GM13977 (cell line): ENCODE data around the gene PRKCB.

Experiments
- DNase-seq: peaks from one replicate; pipeline ENCODE4 v3.0.0; 2012; ENCODE audit warnings: low spot score
- CTCF ChIP-seq: IDR thresholded peaks from 2 replicates; pipeline ENCODE4 v1.5.1; 2012; ENCODE audit warnings: mild to moderate bottlenecking, control low read depth; ENCODE audit not compliant: insufficient read depth; ENCODE audit errors: extremely low read depth, missing control alignments
- in situ Hi-C: fragments of 300-500 bp; cut with MboI; formaldehyde crosslinking; loops from one replicate; pipeline ENCODE4 v1.12.0; 2022; ENCODE audit warnings: low sequenced_read_pairs, low pct_unique_long_range_greater_than_20kb, mixed read lengths, inconsistent platforms; ENCODE audit not compliant: unreplicated experiment

PRKCB gene

GRCh38 chr16:23842137-23842600 is 6.4 kb downstream of the PRKCB start:
- no peak for TF ChIP-seq CTCF
- in situ Hi-C loops, result no loop called here
- DNase-seq, result peak; percentile 71

- peak; percentile 52 for DNase-seq
- in situ Hi-C loops, result no loop called here
- TF ChIP-seq CTCF, result no peak
Measured at GRCh38 chr16:23843143-23843542, 7.4 kb downstream of the PRKCB start.

GRCh38 chr16:23847251-23847650 is 11.5 kb downstream of the PRKCB start:
- in situ Hi-C loops, result no loop called here
- no peak for DNase-seq
- no peak for TF ChIP-seq CTCF

GRCh38 chr16:23847948-23848347 is 12.2 kb downstream of the PRKCB start:
- in situ Hi-C loops, result no loop called here
- no peak for TF ChIP-seq CTCF
- DNase-seq, result no peak

GRCh38 chr16:23848958-23849357 is 13.2 kb downstream of the PRKCB start:
- TF ChIP-seq CTCF, result no peak
- in situ Hi-C loops, result no loop called here
- no peak for DNase-seq

GRCh38 chr16:23852794-23853562 is 17.2 kb downstream of the PRKCB start:
- DNase-seq, result no peak
- TF ChIP-seq CTCF, result no peak
- in situ Hi-C loops, result no loop called here

GRCh38 chr16:23855010-23855409 is 19.2 kb downstream of the PRKCB start:
- TF ChIP-seq CTCF, result no peak
- in situ Hi-C loops, result no loop called here
- DNase-seq, result no peak
